ENCODE results near the gene CEP131.
A peak's percentile ranks its signal among the peaks of the same experiment; 100 is the strongest.

CEP131 gene

GRCh38 chr17:81200695-81201580 is 21.8 kb downstream of the CEP131 start:
- no peak overlapping the region for H3K4me3 ChIP-seq (ENCODE audit: low read length)
- TF ChIP-seq CTCF (IDR thresholded peaks at IDR 0.05; ENCODE audit: insufficient read depth, low read depth, low read length, missing control alignments), result peak; percentile 71
- peak; percentile 74 for DNase-seq (ENCODE audit: low read depth)

- H3K4me3 ChIP-seq (ENCODE audit: low read length), result no peak overlapping the region
- no peak for DNase-seq (ENCODE audit: low read depth)
- TF ChIP-seq CTCF (IDR thresholded peaks at IDR 0.05; ENCODE audit: insufficient read depth, low read depth, low read length, missing control alignments), result no peak
These were observed 22.6 kb downstream of the CEP131 start for GRCh38 chr17:81200201-81200600.

- no peak for DNase-seq (ENCODE audit: low read depth)
- no peak overlapping the region for H3K4me3 ChIP-seq (ENCODE audit: low read length)
- TF ChIP-seq CTCF (IDR thresholded peaks at IDR 0.05; ENCODE audit: insufficient read depth, low read depth, low read length, missing control alignments), result no peak
These were observed 23.3 kb downstream of the CEP131 start for GRCh38 chr17:81199482-81199830.

- no peak overlapping the region for H3K4me3 ChIP-seq (ENCODE audit: low read length)
- DNase-seq (ENCODE audit: low read depth), result no peak
- TF ChIP-seq CTCF (IDR thresholded peaks at IDR 0.05; ENCODE audit: insufficient read depth, low read depth, low read length, missing control alignments), result no peak
These were observed 23.8 kb downstream of the CEP131 start for GRCh38 chr17:81198826-81199481.

GRCh38 chr17:81197831-81198490 is 24.8 kb downstream of the CEP131 start:
- H3K4me3 ChIP-seq (ENCODE audit: low read length), result no peak overlapping the region
- no peak for DNase-seq (ENCODE audit: low read depth)
- TF ChIP-seq CTCF (IDR thresholded peaks at IDR 0.05; ENCODE audit: insufficient read depth, low read depth, low read length, missing control alignments), result no peak

GRCh38 chr17:81197409-81197795 is 25.4 kb downstream of the CEP131 start:
- no peak for TF ChIP-seq CTCF (IDR thresholded peaks at IDR 0.05; ENCODE audit: insufficient read depth, low read depth, low read length, missing control alignments)
- no peak for DNase-seq (ENCODE audit: low read depth)
- no peak overlapping the region for H3K4me3 ChIP-seq (ENCODE audit: low read length)

All from epithelial cell of esophagus (primary cell).